GM19099 (cell line): ENCODE data around the gene OR10AG1.

ENCODE experiments used
- POLR2A ChIP-seq: IDR thresholded peaks from 3 replicates; pipeline ENCODE4 v1.6.1; 2011; ENCODE audit warnings: low read depth; ENCODE audit not compliant: insufficient read length; ENCODE audit errors: extremely low read depth

The OR10AG1 gene, protein sequence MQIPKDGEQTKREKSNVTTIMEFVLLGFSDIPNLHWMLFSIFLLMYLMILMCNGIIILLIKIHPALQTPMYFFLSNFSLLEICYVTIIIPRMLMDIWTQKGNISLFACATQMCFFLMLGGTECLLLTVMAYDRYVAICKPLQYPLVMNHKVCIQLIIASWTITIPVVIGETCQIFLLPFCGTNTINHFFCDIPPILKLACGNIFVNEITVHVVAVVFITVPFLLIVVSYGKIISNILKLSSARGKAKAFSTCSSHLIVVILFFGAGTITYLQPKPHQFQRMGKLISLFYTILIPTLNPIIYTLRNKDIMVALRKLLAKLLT

DNA sequence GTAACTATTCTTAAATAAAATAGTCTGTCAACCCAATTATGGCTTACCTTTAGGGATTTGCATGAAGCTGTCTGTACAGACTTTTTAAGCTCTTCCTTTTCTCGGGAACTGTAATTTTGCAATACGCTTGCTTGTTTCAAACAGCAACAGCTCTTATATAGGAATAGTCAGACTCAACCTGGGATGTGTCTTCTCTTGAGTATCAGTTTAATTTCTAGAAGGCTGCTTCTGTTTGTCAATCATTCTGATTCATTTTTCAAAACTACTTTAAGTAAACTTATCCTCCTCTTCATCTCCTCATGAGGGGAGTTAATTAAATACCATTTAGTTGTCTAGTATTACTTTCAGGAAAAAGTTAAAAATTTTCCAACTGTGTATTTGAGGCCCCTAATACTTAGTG, at the start of gene OR10AG1:
TSS of gene OR10AG1 (minus strand) at position 101 of the 400 bp plus-strand sequence. CDS start at position 63, 38 bp downstream.
- no peak for TF ChIP-seq POLR2A

DNA sequence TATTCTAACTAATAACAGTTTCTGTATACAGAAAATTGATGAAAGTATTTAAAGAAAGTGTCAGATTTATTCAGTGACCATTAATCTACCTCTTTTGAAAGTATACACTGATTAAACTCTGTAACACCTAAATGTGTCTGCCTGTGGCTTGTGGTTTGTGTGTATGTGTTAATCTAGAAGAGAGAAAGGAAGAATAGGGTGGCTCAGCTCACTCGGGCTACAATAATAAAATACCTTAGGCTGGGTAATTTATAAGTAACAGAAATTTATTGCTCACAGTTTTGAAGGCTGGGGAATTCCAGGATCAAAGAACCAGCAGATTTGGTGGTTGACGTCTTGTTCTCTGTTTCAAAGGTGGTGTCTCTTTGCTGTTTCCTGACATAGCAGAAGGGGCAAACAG, 44.1 kb upstream of the OR10AG1 start:
- no peak for TF ChIP-seq POLR2A

- no peak for TF ChIP-seq POLR2A
These were observed 41.0 kb upstream of the OR10AG1 start for GRCh38 chr11:56010716-56011115.

DNA sequence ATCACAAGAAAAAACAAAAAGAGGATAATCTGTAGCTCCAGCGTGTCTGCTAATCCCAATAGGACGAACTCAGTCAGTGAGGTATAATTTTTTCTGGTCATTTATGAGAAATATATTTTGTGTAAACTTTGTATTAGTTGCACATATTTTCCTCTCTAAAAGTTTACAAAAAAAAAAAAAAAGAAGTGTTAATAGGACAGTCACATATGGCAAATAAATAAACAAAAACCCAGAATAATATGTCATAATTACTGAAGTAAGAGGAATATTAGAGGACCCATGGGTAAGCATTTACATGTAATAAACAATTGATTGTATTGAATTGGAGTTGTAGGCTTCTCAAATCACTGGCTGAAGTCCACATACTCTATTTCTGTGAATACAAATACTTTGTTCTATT, 24.8 kb upstream of the OR10AG1 start, which contains the start of gene OR5F1:
TSS of gene OR5F1 (minus strand) at position 101 of the 400 bp plus-strand sequence. CDS start at position 101, 0 bp downstream.
- no peak for TF ChIP-seq POLR2A

GRCh38 chr11:55970935-55971334, 1.2 kb upstream of the OR10AG1 start:
- no peak for TF ChIP-seq POLR2A

- no peak for TF ChIP-seq POLR2A
These were observed 1.8 kb downstream of the OR10AG1 start for GRCh38 chr11:55967914-55968313.

GRCh38 chr11:55966391-55966790, 3.4 kb downstream of the OR10AG1 start:
- no peak for TF ChIP-seq POLR2A

DNA sequence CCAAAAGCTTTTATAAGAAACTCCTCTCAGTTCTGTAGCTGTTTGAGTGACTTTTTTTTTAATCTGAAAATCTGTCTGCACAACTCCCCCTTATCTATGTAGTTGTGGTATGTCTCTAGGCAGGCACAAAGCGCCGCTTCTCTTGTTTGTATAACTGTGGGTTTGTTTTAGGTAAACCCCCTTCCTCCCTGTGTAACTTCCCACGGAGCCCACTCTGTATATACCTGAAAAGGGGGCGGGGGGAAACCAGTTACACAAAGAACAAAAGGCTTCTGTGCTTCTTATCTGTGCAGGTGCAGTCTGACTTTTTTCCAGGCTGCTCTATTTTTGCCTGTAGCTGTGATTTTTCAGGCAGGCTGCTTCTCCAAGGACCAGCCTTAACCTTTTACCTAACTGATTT, 13.2 kb downstream of the OR10AG1 start:
- no peak for TF ChIP-seq POLR2A

DNA sequence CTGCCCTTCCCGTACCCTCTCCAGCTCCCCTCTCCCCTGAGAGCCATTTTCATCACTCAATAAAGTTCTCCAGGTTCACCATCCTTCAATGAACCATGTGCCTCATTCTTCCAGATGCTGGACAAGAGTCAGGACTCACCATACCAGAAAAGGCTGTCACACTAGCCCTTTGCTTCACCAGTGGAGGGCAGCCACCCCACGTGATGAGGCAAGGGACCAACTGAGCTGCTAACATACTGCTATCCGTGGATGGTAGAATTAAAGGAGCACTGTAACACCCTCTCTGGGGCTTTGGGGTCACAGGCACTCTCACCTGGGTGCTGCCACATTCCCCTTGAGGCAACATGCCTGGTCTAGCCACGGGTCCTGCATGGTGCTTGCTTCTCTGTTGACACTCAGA, 20.4 kb downstream of the OR10AG1 start:
- no peak for TF ChIP-seq POLR2A

DNA sequence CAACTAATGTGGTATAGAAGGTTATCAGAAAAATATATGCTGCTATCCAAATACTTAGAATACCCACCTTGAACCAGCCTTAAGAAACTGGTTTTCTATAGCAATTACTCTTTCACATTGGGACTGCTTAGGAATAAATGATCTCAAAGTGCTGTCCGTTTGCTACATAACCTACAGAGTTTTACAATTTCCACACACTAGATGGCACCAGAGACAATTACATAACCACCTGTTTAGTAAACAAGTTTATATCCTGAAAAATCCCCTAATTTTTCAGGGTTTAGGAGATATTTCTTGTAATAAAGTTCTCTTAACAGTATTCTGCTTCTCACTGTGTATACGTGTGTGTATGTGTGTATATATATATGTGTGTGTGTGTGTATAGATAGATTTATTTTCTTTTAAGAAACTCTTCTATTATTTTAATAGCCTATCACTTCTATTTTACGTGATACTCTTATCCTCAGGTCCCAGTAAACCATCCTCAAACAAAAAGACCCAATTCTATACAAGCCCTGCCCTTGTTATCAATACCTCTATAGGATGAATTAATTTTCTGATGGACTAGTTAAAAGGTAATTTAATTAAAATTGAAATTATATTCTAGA, 26.9 kb downstream of the OR10AG1 start:
- TF ChIP-seq POLR2A, result no peak

GRCh38 chr11:55936300-55936699, 33.4 kb downstream of the OR10AG1 start, which contains the start of gene OR5I1:
Gene OR5I1, minus strand, starts transcription at chr11:55936400. Its CDS starts 0 bp downstream, at chr11:55936400.
- no peak for TF ChIP-seq POLR2A

- TF ChIP-seq POLR2A, result no peak
These were observed 49.2 kb downstream of the OR10AG1 start for GRCh38 chr11:55920537-55920936.
